Fibroblast of the aortic adventitia (primary cell): Measurements from ENCODE around the gene C22orf39. TPM values are rescaled to one million over a fixed set of nuclear protein-coding genes. Genes with fewer than 3 reads are reported as not detected.

Source experiments
- DNase-seq: peaks from one replicate; pipeline ENCODE4 v3.0.0-alpha.2; 2010; ENCODE audit warnings: low read depth
- H3K4me3 ChIP-seq: 2 replicates; pipeline ENCODE4 v1.5.1; 2011; ENCODE audit warnings: low read depth, mild to moderate bottlenecking, control low read depth, low read length, moderate library complexity
- total RNA-seq: library from RNA; depleted of rRNA; stranded (reverse); fragments of >200 nt; gene quantifications from 2 replicates; pipeline ENCODE4 v1.2.3, GENCODE V29; 2012; ENCODE audit warnings: low replicate concordance
- TF ChIP-seq, protein P1 (sequence below): IDR thresholded peaks from 2 replicates; pipeline ENCODE4 v1.5.1; 2011; ENCODE audit warnings: mild to moderate bottlenecking, low read length, control low read depth, inconsistent platforms; ENCODE audit not compliant: insufficient read depth

Gene C22orf39
- total RNA-seq, 1 donor, result 10.5 TPM

DNA sequence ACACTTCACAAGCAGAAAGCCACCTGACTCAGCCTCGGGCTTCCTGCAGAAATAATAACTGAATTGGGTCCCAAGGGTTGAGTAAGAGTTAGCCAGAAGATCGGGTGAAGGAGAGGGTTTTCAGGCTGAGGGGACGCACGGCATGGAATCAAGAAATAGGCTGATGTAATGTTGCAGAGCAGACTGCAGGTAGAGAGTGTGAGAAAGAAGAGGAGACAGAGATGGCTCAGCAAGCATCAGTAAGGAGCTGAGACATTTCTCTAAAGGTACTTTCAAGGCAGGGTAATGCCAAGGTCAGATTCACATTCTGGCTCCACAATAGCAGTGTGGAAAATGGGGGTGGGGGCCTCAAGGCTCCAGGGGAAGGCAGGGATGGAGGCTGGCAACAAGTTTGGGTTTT lies 34.6 kb downstream of the C22orf39 start:
- no peak overlapping the region for H3K4me3 ChIP-seq
- no peak for DNase-seq
- TF ChIP-seq, protein P1, sequence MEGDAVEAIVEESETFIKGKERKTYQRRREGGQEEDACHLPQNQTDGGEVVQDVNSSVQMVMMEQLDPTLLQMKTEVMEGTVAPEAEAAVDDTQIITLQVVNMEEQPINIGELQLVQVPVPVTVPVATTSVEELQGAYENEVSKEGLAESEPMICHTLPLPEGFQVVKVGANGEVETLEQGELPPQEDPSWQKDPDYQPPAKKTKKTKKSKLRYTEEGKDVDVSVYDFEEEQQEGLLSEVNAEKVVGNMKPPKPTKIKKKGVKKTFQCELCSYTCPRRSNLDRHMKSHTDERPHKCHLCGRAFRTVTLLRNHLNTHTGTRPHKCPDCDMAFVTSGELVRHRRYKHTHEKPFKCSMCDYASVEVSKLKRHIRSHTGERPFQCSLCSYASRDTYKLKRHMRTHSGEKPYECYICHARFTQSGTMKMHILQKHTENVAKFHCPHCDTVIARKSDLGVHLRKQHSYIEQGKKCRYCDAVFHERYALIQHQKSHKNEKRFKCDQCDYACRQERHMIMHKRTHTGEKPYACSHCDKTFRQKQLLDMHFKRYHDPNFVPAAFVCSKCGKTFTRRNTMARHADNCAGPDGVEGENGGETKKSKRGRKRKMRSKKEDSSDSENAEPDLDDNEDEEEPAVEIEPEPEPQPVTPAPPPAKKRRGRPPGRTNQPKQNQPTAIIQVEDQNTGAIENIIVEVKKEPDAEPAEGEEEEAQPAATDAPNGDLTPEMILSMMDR, result no peak

DNA sequence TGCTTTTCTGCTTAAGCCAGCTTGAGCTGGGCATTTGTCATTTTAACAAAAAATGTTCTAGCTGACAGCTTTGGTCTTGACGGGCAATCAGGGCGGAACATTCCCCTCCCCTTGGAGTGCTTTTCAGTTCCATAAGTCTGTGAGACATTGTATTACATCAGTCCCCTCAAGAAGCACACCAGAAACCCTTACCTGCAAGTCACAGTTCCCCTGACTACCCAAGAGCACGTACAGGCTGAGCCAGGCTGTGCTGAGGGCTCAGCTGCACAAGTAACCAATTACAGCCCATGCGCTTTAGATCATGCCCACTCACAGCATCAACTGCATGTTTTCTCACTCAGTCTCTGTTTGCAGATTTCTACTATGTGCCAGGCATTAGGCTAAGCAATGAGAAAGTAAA lies 35.0 kb downstream of the C22orf39 start:
- TF ChIP-seq, protein P1, result no peak
- no peak for DNase-seq
- H3K4me3 ChIP-seq, result no peak overlapping the region

DNA sequence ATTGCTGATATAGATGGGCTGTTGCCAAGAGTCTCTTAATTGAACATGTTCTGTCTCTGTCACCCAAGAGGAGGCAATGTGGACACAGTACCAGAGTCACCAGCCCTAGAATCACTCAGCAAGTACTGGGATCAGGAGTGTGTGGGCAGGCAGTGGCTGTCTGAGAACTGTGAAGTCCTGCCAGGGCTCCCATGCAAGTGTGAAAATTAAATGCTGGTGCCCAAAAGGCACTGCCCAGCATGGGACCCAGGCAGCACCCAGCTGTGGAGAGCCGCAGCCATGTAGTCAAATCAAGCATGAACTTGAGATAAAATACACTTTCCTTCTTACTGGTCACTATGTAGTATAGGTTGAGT lies 35.8 kb downstream of the C22orf39 start:
- TF ChIP-seq, protein P1, result no peak
- no peak overlapping the region for H3K4me3 ChIP-seq
- DNase-seq, result no peak

DNA sequence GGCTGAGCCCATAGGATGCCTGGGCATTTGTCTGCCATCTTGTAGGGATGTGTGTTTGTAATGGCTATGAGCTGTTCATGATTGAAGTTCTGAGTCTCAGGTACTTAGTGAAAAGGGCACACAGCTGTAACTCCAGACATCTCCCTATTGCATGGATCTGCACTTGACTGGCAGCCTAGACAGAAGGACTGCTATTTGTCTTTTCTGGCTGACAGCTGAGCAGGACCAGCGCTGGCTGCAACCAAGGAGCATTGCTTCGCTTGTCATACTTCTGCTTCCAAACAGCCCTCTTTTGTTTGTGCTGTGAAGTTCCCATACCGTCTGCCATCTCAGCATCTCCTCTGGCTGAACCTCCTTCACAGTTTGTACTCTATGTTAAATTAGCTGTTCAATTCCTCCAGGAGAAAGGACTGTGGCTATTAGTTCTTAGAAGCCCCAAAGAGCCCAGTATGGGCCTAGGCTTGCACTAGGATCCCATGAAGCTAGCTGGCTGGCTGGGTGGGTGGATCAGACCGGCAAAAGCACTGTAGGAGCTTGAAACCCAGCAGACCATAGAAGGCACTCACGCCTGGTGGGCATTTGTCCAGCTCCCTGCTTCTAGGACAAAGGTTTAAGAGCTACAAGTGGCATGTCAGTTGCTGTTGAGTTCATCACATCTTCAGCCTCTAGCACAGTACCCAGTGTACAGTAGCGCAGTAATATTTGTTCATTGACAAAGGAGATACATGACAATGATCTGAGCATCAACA lies 36.4 kb downstream of the C22orf39 start:
- H3K4me3 ChIP-seq, result no peak overlapping the region
- DNase-seq, result no peak
- TF ChIP-seq, protein P1, result no peak

DNA sequence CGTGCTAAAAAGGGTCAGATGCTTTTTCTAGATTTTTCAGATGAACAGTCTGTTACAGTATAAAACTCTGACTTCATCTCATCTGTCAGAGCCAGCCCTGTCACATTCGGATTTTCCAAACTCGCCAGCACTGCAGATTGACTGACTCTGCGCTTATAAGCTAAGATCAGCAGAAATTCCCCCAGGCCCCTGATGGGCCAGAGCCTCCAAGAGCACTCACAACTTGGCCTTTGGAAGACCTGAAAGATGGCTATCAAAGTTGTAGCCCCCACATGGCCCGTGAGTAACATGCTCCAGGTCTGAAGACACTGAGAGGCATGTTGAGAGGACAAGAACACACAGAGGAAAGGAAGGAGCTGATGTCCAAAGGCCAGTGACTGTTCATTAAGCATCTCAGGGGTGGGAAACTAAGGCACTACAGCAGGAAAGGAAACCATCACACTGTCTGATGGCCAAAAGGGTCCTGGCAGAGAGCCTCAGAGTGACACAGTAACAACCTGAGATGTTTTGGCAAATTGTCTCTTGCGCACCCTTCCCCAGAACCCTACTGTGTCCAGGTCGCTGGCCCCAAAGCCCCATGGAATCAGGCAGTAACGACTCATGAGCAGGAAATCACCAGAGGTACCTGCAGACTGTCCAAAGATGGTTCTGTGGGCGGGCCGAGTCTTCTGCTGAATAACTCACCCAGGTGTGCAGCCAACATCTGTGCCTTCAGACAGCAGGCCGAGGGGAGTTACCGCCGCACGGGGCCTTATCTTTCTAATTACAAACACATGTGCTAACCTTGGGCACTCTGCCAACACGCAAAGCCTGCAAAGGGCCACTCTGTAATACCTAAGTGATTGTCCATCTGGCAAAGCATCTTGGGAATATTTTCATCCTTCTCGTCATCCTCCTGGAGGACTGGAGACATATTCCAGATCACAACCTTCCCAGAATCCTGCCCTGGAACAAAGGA lies 39.6 kb downstream of the C22orf39 start:
- TF ChIP-seq, protein P1, result no peak
- DNase-seq, result peak; percentile 76
- H3K4me3 ChIP-seq, result no peak overlapping the region

DNA sequence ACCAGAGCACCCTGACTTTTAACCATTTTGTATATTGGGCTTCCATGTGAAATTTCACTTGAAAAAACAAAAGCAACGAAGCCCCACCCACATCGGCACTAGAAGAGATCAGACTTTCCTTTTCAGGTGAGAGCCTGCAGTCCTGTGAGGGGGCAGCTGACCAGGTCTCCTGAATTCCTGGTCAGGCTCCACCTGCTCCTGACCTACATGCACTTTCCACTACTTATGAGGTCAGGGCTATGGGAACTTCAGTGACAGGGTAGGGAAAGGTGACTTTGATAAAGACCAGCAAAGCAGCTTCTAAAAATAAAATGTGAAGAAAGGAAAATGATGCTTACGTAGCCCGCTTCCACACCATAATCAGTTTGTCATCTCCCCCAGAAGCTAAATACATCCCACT lies 40.7 kb downstream of the C22orf39 start:
- TF ChIP-seq, protein P1, result no peak
- DNase-seq, result no peak
- H3K4me3 ChIP-seq, result no peak overlapping the region
